Loucy (cell line): ENCODE results near the gene CGAS.
"Not testable (repeated sequence)": the region's sequence is repeated elsewhere in the genome, so short reads cannot be mapped to it uniquely, and the experiment has no call there.

Source experiments
- H2AFZ ChIP-seq: fragments of 200-600 bp; sonication (generic); 2 replicates; pipeline ENCODE4 v1.6.0; 2016; ENCODE audit warnings: antibody characterized with exemption, mild to moderate bottlenecking, low read length, moderate library complexity
- H3F3A ChIP-seq: fragments of 200-600 bp; 2 replicates; pipeline ENCODE4 v1.6.0; 2016; ENCODE audit warnings: antibody characterized with exemption, low read depth, mild to moderate bottlenecking
- H3K27me3 ChIP-seq: fragments of 200-600 bp; sonication (generic); 2 replicates; pipeline ENCODE4 v1.6.1; 2014; ENCODE audit warnings: low read length, mild to moderate bottlenecking; ENCODE audit not compliant: insufficient read depth, poor library complexity, severe bottlenecking
- H3K36me3 ChIP-seq: fragments of 200-600 bp; sonication (generic); 2 replicates; pipeline ENCODE4 v1.6.1; 2016; ENCODE audit warnings: low read length; ENCODE audit not compliant: insufficient read depth
- H3K4me1 ChIP-seq: fragments of 200-600 bp; sonication (generic); 2 replicates; pipeline ENCODE4 v1.5.1; 2014; ENCODE audit warnings: low read length, mild to moderate bottlenecking; ENCODE audit not compliant: insufficient read depth, poor library complexity, severe bottlenecking
- H3K4me2 ChIP-seq: fragments of 200-600 bp; sonication (generic); 2 replicates; pipeline ENCODE4 v1.6.0; 2014; ENCODE audit warnings: antibody characterized with exemption, low read length, low read depth, mild to moderate bottlenecking; ENCODE audit not compliant: poor library complexity, severe bottlenecking
- H3K4me3 ChIP-seq: fragments of 200-600 bp; sonication (generic); 2 replicates; pipeline ENCODE4 v1.5.1; 2014; ENCODE audit warnings: low read length, mild to moderate bottlenecking, mixed read lengths; ENCODE audit not compliant: poor library complexity, severe bottlenecking
- H3K79me2 ChIP-seq: fragments of 200-600 bp; sonication (generic); 2 replicates; pipeline ENCODE4 v1.6.1; 2014; ENCODE audit warnings: low read length; ENCODE audit not compliant: insufficient read depth
- H3K9ac ChIP-seq: fragments of 200-600 bp; sonication (generic); 2 replicates; pipeline ENCODE4 v1.6.0; 2014; ENCODE audit warnings: mild to moderate bottlenecking, low read depth, low read length, moderate library complexity; ENCODE audit not compliant: poor library complexity, severe bottlenecking
- H3K9me2 ChIP-seq: fragments of 200-600 bp; sonication (generic); replicated peaks from 2 replicates; pipeline ENCODE4 v1.6.1; 2016; ENCODE audit warnings: low read depth, low read length, mixed read lengths
- H3K9me3 ChIP-seq: fragments of 200-600 bp; sonication (generic); 2 replicates; pipeline ENCODE4 v1.6.1; 2014; ENCODE audit warnings: mild to moderate bottlenecking, antibody characterized with exemption, low read length, low read depth; ENCODE audit not compliant: insufficient read depth
- H4K20me1 ChIP-seq: fragments of 200-600 bp; sonication (generic); 2 replicates; pipeline ENCODE4 v1.6.0; 2014; ENCODE audit warnings: antibody characterized with exemption, low read length, mild to moderate bottlenecking; ENCODE audit not compliant: insufficient read depth, poor library complexity, severe bottlenecking
- CTCF ChIP-seq: fragments of 200-600 bp; sonication (generic); conservative IDR thresholded peaks from 2 replicates; pipeline ENCODE4 v1.5.1; 2014; ENCODE audit warnings: mild to moderate bottlenecking, antibody characterized with exemption, low read length
- EZH2phosphoT487 ChIP-seq: fragments of 200-600 bp; IDR thresholded peaks from 2 replicates; pipeline ENCODE4 v1.6.1; 2018; ENCODE audit warnings: antibody characterized with exemption, mild to moderate bottlenecking, moderate library complexity, borderline replicate concordance

The CGAS gene

GRCh38 chr6:73394577-73395354 lies 57.3 kb downstream of the CGAS start, which contains the start of gene DDX43:
DDX43 (plus strand) TSS chr6:73394828; CDS start chr6:73394906, 78 bp downstream.
- H2AFZ ChIP-seq: no peak within 1 kb of the TSS
- H3K4me3 ChIP-seq: no peak within 1 kb of the TSS

GRCh38 chr6:73393278-73393677 lies 58.8 kb downstream of the CGAS start:
- no peak overlapping the region for H2AFZ ChIP-seq
- no peaks in the 10 kb centered on the region for H3K36me3 ChIP-seq
- TF ChIP-seq EZH2phosphoT487 (no peak), CTCF (no peak)
- no peaks in the 10 kb centered on the region for H3K4me1 ChIP-seq
- H3K27me3 ChIP-seq: no peaks in the 10 kb centered on the region
- no peak overlapping the region for H3K4me3 ChIP-seq
- H3K9me2 ChIP-seq: no peaks in the 10 kb centered on the region
- no peak overlapping the region for H3K4me2 ChIP-seq
- no peaks in the 10 kb centered on the region for H4K20me1 ChIP-seq
- H3F3A ChIP-seq: no peaks in the 10 kb centered on the region
- no peak overlapping the region for H3K9ac ChIP-seq
- H3K79me2 ChIP-seq: no peaks in the 10 kb centered on the region
- H3K9me3 ChIP-seq: no peaks in the 10 kb centered on the region

More at GRCh38 chr6:73394577-73395354, 57.3 kb downstream of the CGAS start, which contains the start of gene DDX43:
- Histone ChIP-seq H3K79me2 (no peaks in the 10 kb centered on the region), H3K27me3 (no peaks in the 10 kb centered on the region), H3K9me2 (no peaks in the 10 kb centered on the region), H3F3A (no peaks in the 10 kb centered on the region), H3K4me2 (no peak within 1 kb of the TSS), H3K9ac (no peak within 1 kb of the TSS), H3K4me1 (no peaks in the 10 kb centered on the region), H3K36me3 (no peaks in the 10 kb centered on the region), H3K9me3 (no peaks in the 10 kb centered on the region), H4K20me1 (no peaks in the 10 kb centered on the region)
- no peak for TF ChIP-seq CTCF
- no peak for TF ChIP-seq EZH2phosphoT487

DNA sequence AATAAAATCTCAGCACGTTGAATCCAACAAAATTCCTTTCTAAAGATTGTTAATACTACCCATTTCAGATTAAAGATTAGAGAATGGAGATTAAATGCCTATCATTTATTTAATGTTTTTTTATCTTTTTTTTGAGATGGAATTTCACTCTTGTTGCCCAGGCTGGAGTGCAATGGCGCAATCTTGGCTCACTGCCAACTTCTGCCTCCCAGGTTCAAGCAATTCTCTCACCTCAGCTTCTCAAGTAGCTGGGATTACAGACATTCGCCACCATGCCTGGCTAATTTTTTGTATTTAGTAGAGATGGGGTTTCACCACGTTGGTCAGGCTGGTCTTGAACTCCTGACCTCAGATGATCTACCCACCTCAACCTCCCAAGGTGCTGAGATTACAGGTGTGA lies 59.9 kb downstream of the CGAS start:
- H3K4me2 ChIP-seq, H3K27me3 ChIP-seq, H3K36me3 ChIP-seq, H3K4me1 ChIP-seq, H3K4me3 ChIP-seq, H3K9me2 ChIP-seq, H4K20me1 ChIP-seq, H2AFZ ChIP-seq, H3K9me3 ChIP-seq, H3K79me2 ChIP-seq, H3F3A ChIP-seq, H3K9ac ChIP-seq: not testable (repeated sequence)

- H3K4me3 ChIP-seq: no peak overlapping the region
- H3F3A ChIP-seq: no peaks in the 10 kb centered on the region
- H3K36me3 ChIP-seq: no peaks in the 10 kb centered on the region
- no peaks in the 10 kb centered on the region for H3K27me3 ChIP-seq
- no peaks in the 10 kb centered on the region for H3K9me3 ChIP-seq
- H2AFZ ChIP-seq: no peak overlapping the region
- H3K9ac ChIP-seq: no peak overlapping the region
- H3K79me2 ChIP-seq: no peaks in the 10 kb centered on the region
- no peak for TF ChIP-seq EZH2phosphoT487
- no peak for TF ChIP-seq CTCF
- no peak overlapping the region for H3K4me2 ChIP-seq
- no peaks in the 10 kb centered on the region for H3K4me1 ChIP-seq
- no peaks in the 10 kb centered on the region for H4K20me1 ChIP-seq
- no peaks in the 10 kb centered on the region for H3K9me2 ChIP-seq
Measured at GRCh38 chr6:73391675-73392074, 60.4 kb downstream of the CGAS start.
